GM13976 (cell line): Measurements from ENCODE around the gene MYPOP.

ENCODE experiments used
- DNase-seq: peaks from one replicate; pipeline ENCODE4 v3.0.0; 2012; ENCODE audit warnings: low spot score
- CTCF ChIP-seq: IDR thresholded peaks from 2 replicates; pipeline ENCODE4 v1.5.1; 2012; ENCODE audit warnings: borderline replicate concordance, mild to moderate bottlenecking; ENCODE audit not compliant: insufficient read depth; ENCODE audit errors: extremely low read depth, missing control alignments, control extremely low read depth
- in situ Hi-C: fragments of 300-500 bp; cut with MboI; formaldehyde crosslinking; loops from one replicate; pipeline ENCODE4 v1.12.0; 2022; ENCODE audit warnings: low sequenced_read_pairs, mixed read lengths, inconsistent platforms; ENCODE audit not compliant: unreplicated experiment

MYPOP gene

GRCh38 chr19:45901912-45902650 is at the start of gene MYPOP:
MYPOP (minus strand) TSS chr19:45902613; CDS start chr19:45901773, 840 bp downstream.
- no peak for TF ChIP-seq CTCF
- in situ Hi-C loops: no loop called here
- DNase-seq: peak; percentile 50

GRCh38 chr19:45947926-45948325 is 45.5 kb upstream of the MYPOP start:
- in situ Hi-C loops: no loop called here
- TF ChIP-seq CTCF: no peak
- no peak for DNase-seq

GRCh38 chr19:45940515-45940805 is 38.0 kb upstream of the MYPOP start:
- TF ChIP-seq CTCF: no peak
- DNase-seq: no peak
- in situ Hi-C loops: no loop called here

- in situ Hi-C loops: no loop called here
- no peak for DNase-seq
- no peak for TF ChIP-seq CTCF
Observed at GRCh38 chr19:45939792-45940514, 37.5 kb upstream of the MYPOP start.

- in situ Hi-C loops: no loop called here
- no peak for DNase-seq
- TF ChIP-seq CTCF: no peak
Observed at GRCh38 chr19:45938733-45939319, 36.4 kb upstream of the MYPOP start.

GRCh38 chr19:45935267-45935666 is 32.9 kb upstream of the MYPOP start:
- no peak for DNase-seq
- in situ Hi-C loops: no loop called here
- TF ChIP-seq CTCF: no peak
